Mesenchymal stem cell (in vitro differentiated cells and primary cell): ENCODE results near the gene IST1.

ENCODE experiments used
- DNase-seq: peaks from one replicate; pipeline ENCODE4 v3.0.0-alpha.2; 2013
- H2AFZ ChIP-seq: one replicate; pipeline ENCODE4 v1.6.1; 2013; ENCODE audit warnings: low read depth, mild to moderate bottlenecking, control low read depth, inconsistent platforms, low read length, moderate library complexity
- H2AK5ac ChIP-seq: 2 replicates; pipeline ENCODE4 v1.6.1; 2013; ENCODE audit warnings: low read length, moderate library complexity, mild to moderate bottlenecking, inconsistent platforms; ENCODE audit not compliant: severe bottlenecking
- H2BK120ac ChIP-seq: one replicate; pipeline ENCODE4 v1.6.1; 2013; ENCODE audit warnings: low read depth, mild to moderate bottlenecking, inconsistent platforms, low read length, moderate library complexity
- H2BK12ac ChIP-seq, 2 experiments: one replicate each; pipeline ENCODE4 v1.6.1; 2013; ENCODE audit warnings: inconsistent platforms in 2 of 2, low read length in 2 of 2, mild to moderate bottlenecking in 2 of 2, moderate library complexity in 2 of 2, control low read depth in 1 of 2
- H2BK15ac ChIP-seq: one replicate; pipeline ENCODE4 v1.6.1; 2013; ENCODE audit warnings: mild to moderate bottlenecking, low read depth, inconsistent platforms; ENCODE audit not compliant: poor library complexity, severe bottlenecking
- H2BK5ac ChIP-seq: 2 replicates; pipeline ENCODE4 v1.6.1; 2013; ENCODE audit warnings: low read depth, mild to moderate bottlenecking, low read length, control low read depth, inconsistent platforms; ENCODE audit not compliant: poor library complexity, severe bottlenecking
- H3K14ac ChIP-seq, 2 experiments: one replicate each; pipeline ENCODE4 v1.6.1; 2013; ENCODE audit warnings: inconsistent platforms in 2 of 2, low read length in 2 of 2, control low read depth in 1 of 2, mild to moderate bottlenecking in 1 of 2, moderate library complexity in 1 of 2
- H3K18ac ChIP-seq, 2 experiments: one replicate each; pipeline ENCODE4 v1.6.1; 2013; ENCODE audit warnings: inconsistent platforms in 2 of 2, low read length in 2 of 2, control low read depth in 1 of 2, low read depth in 1 of 2, mild to moderate bottlenecking in 1 of 2
- H3K23ac ChIP-seq, 2 experiments: one replicate each; pipeline ENCODE4 v1.6.1; 2013; ENCODE audit warnings: inconsistent platforms in 2 of 2, low read length in 2 of 2, mild to moderate bottlenecking in 2 of 2, moderate library complexity in 2 of 2, control low read depth in 1 of 2
- H3K27ac ChIP-seq: 2 replicates; pipeline ENCODE4 v1.5.1; 2013; ENCODE audit warnings: mild to moderate bottlenecking, moderate library complexity, low read length, control low read depth, inconsistent platforms; ENCODE audit not compliant: poor library complexity, severe bottlenecking
- H3K27me3 ChIP-seq, 2 experiments: 2 replicates each; pipeline versions ENCODE4 v1.6.1 to v1.7.0; 2013; ENCODE audit warnings: low read length in 2 of 2, mild to moderate bottlenecking in 2 of 2, moderate library complexity in 2 of 2, control low read depth in 1 of 2, inconsistent platforms in 1 of 2; ENCODE audit not compliant: control insufficient read depth in 1 of 2, insufficient read depth in 1 of 2
- H3K36me3 ChIP-seq, 2 experiments: 2 replicates each; pipeline versions ENCODE4 v1.6.1 to v1.7.0; 2013; ENCODE audit warnings: low read length in 2 of 2, control low read depth in 1 of 2, inconsistent platforms in 1 of 2, low read depth in 1 of 2, mild to moderate bottlenecking in 1 of 2; ENCODE audit not compliant: insufficient read depth in 2 of 2, control insufficient read depth in 1 of 2
- H3K4ac ChIP-seq, 2 experiments: one replicate each; pipeline ENCODE4 v1.6.1; 2013; ENCODE audit warnings: inconsistent platforms in 2 of 2, low read length in 2 of 2, mild to moderate bottlenecking in 2 of 2, moderate library complexity in 2 of 2, control low read depth in 1 of 2, low read depth in 1 of 2
- H3K4me1 ChIP-seq: 2 replicates; pipeline ENCODE4 v1.6.1; 2013; ENCODE audit warnings: low read depth, low read length, control low read depth; ENCODE audit not compliant: control insufficient read depth, insufficient read depth
- H3K4me2 ChIP-seq: 2 replicates; pipeline ENCODE4 v1.6.1; 2013; ENCODE audit warnings: low read length, mild to moderate bottlenecking, inconsistent platforms; ENCODE audit not compliant: poor library complexity, severe bottlenecking
- H3K4me3 ChIP-seq, 2 experiments: 2 replicates each; pipeline versions ENCODE4 v1.5.1 to v1.7.0; 2013; ENCODE audit warnings: low read length in 2 of 2, mild to moderate bottlenecking in 2 of 2, control low read depth in 1 of 2, low read depth in 1 of 2; ENCODE audit not compliant: insufficient read depth in 1 of 2
- H3K79me1 ChIP-seq: replicated peaks from 2 replicates; pipeline ENCODE4 v1.6.1; 2013; ENCODE audit warnings: mild to moderate bottlenecking, control low read depth, low read length, inconsistent platforms; ENCODE audit not compliant: poor library complexity, severe bottlenecking
- H3K9ac ChIP-seq: 2 replicates; pipeline ENCODE4 v1.7.0; 2013; ENCODE audit warnings: mild to moderate bottlenecking, low read length, moderate library complexity
- H3K9me3 ChIP-seq: 2 replicates; pipeline ENCODE4 v1.7.0; 2013; ENCODE audit warnings: mild to moderate bottlenecking, low read length; ENCODE audit not compliant: control insufficient read depth
- H4K8ac ChIP-seq: one replicate; pipeline ENCODE4 v1.6.1; 2013; ENCODE audit warnings: inconsistent platforms, mild to moderate bottlenecking, low read length, moderate library complexity
- H4K91ac ChIP-seq: one replicate; pipeline ENCODE4 v1.6.1; 2013; ENCODE audit warnings: mild to moderate bottlenecking, low read length, inconsistent platforms
- WGBS: methylation state at CpG from one replicate; pipeline ENCODE4 v1.1.7; 2013; ENCODE audit warnings: mixed read lengths; 5-methylcytosine and 5-hydroxymethylcytosine counted together

IST1 gene

GRCh38 chr16:71966932-71967331 lies 71.6 kb downstream of the IST1 start:
- no peak overlapping the region for H2BK15ac ChIP-seq
- no peak overlapping the region for H2BK12ac ChIP-seq
- H3K79me1 ChIP-seq, result no peaks in the 10 kb centered on the region
- H3K9ac ChIP-seq, result no peak overlapping the region
- no peak overlapping the region for H3K4me2 ChIP-seq
- H3K23ac ChIP-seq, result no peak overlapping the region
- no peaks in the 10 kb centered on the region for H3K36me3 ChIP-seq
- H2BK5ac ChIP-seq, result no peak overlapping the region
- H2AK5ac ChIP-seq, result no peak overlapping the region
- H3K9me3 ChIP-seq, result no peaks in the 10 kb centered on the region
- no peak overlapping the region for H3K4me3 ChIP-seq
- no peak overlapping the region for H3K4ac ChIP-seq
- no peak overlapping the region for H3K18ac ChIP-seq
- H4K8ac ChIP-seq, result no peak overlapping the region
- H3K27ac ChIP-seq, result no peak overlapping the region
- no peak overlapping the region for H3K14ac ChIP-seq
- no peak for DNase-seq
- H4K91ac ChIP-seq, result no peak overlapping the region
- no peaks in the 10 kb centered on the region for H3K27me3 ChIP-seq
- H3K4me1 ChIP-seq, result no peaks in the 10 kb centered on the region
- no peak overlapping the region for H2BK120ac ChIP-seq
- H2AFZ ChIP-seq, result no peak overlapping the region
- WGBS, result 51% methylated on average over 3 of the region's 4 CpGs

GRCh38 chr16:71969353-71969752 lies 74.0 kb downstream of the IST1 start:
- Histone ChIP-seq H3K27ac (no peak overlapping the region), H2BK120ac (no peak overlapping the region), H2AFZ (no peak overlapping the region), H2AK5ac (no peak overlapping the region), H2BK15ac (no peak overlapping the region), H3K4ac (no peak overlapping the region), H2BK5ac (no peak overlapping the region), H3K9me3 (no peaks in the 10 kb centered on the region), H2BK12ac (no peak overlapping the region), H3K36me3 (no peaks in the 10 kb centered on the region), H3K9ac (no peak overlapping the region), H3K4me3 (no peak overlapping the region), H3K79me1 (no peaks in the 10 kb centered on the region), H3K4me1 (peaks cover under 1% of the 10 kb centered on the region), H3K27me3 (no peaks in the 10 kb centered on the region), H3K14ac (no peak overlapping the region), H3K18ac (no peak overlapping the region), H4K91ac (no peak overlapping the region), H3K4me2 (no peak overlapping the region), H3K23ac (no peak overlapping the region), H4K8ac (no peak overlapping the region)
- DNase-seq, result no peak
- 84% methylated on average over 1 of the region's 2 CpGs for WGBS

- WGBS, result 95% methylated on average over 4 of the region's 4 CpGs
- Histone ChIP-seq H3K4me2 (no peak overlapping the region), H3K4ac (no peak overlapping the region), H3K9ac (no peak overlapping the region), H2AK5ac (no peak overlapping the region), H3K27ac (no peak overlapping the region), H3K27me3 (no peaks in the 10 kb centered on the region), H2BK5ac (no peak overlapping the region), H2BK120ac (no peak overlapping the region), H4K91ac (no peak overlapping the region), H3K18ac (no peak overlapping the region), H3K9me3 (no peaks in the 10 kb centered on the region), H3K79me1 (no peaks in the 10 kb centered on the region), H3K14ac (no peak overlapping the region), H3K23ac (no peak overlapping the region), H3K4me1 (peaks cover 1% of the 10 kb centered on the region), H3K36me3 (no peaks in the 10 kb centered on the region), H2BK15ac (no peak overlapping the region), H3K4me3 (no peak overlapping the region), H2AFZ (no peak overlapping the region), H2BK12ac (no peak overlapping the region), H4K8ac (no peak overlapping the region)
- DNase-seq, result no peak
Measured at GRCh38 chr16:71971571-71971970, 76.2 kb downstream of the IST1 start.

DNA sequence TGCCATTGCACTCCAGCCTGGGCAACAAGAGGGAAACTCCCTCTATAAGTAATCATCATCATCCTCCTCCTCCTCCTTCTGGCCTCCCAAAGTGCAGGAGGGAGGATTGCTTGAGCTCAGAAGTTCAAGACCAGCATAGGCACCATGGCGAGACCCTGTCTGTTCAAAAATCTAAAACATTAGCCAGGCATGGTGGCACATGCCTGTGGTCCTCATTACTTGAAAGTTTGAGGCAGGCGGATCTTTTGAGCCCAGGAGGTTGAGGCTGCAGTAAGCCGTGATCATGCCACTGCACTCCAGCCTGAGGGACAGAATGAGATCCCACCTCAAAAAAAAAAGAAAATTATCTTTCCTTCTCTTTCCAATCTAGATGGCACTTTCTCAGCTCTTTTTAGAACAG lies 77.0 kb downstream of the IST1 start:
- H3K27ac ChIP-seq, result no peak overlapping the region
- H2BK120ac ChIP-seq, result no peak overlapping the region
- no peak overlapping the region for H3K4ac ChIP-seq
- no peak overlapping the region for H2BK15ac ChIP-seq
- no peaks in the 10 kb centered on the region for H3K79me1 ChIP-seq
- DNase-seq, result no peak
- no peak overlapping the region for H2BK12ac ChIP-seq
- no peaks in the 10 kb centered on the region for H3K36me3 ChIP-seq
- H4K8ac ChIP-seq, result no peak overlapping the region
- H4K91ac ChIP-seq, result no peak overlapping the region
- H2AFZ ChIP-seq, result no peak overlapping the region
- H3K23ac ChIP-seq, result no peak overlapping the region
- H3K18ac ChIP-seq, result no peak overlapping the region
- peaks cover 1% of the 10 kb centered on the region for H3K4me1 ChIP-seq
- H3K9me3 ChIP-seq, result no peaks in the 10 kb centered on the region
- H3K27me3 ChIP-seq, result peaks cover 0 to 3% of the 10 kb centered on the region in 2 experiments
- no peak overlapping the region for H2AK5ac ChIP-seq
- H3K4me3 ChIP-seq, result no peak overlapping the region
- 92% methylated on average over 3 of the region's 3 CpGs for WGBS
- no peak overlapping the region for H3K14ac ChIP-seq
- H2BK5ac ChIP-seq, result no peak overlapping the region
- H3K9ac ChIP-seq, result no peak overlapping the region
- H3K4me2 ChIP-seq, result no peak overlapping the region
